ENCODE results near the gene TKFC.

The TKFC gene

DNA sequence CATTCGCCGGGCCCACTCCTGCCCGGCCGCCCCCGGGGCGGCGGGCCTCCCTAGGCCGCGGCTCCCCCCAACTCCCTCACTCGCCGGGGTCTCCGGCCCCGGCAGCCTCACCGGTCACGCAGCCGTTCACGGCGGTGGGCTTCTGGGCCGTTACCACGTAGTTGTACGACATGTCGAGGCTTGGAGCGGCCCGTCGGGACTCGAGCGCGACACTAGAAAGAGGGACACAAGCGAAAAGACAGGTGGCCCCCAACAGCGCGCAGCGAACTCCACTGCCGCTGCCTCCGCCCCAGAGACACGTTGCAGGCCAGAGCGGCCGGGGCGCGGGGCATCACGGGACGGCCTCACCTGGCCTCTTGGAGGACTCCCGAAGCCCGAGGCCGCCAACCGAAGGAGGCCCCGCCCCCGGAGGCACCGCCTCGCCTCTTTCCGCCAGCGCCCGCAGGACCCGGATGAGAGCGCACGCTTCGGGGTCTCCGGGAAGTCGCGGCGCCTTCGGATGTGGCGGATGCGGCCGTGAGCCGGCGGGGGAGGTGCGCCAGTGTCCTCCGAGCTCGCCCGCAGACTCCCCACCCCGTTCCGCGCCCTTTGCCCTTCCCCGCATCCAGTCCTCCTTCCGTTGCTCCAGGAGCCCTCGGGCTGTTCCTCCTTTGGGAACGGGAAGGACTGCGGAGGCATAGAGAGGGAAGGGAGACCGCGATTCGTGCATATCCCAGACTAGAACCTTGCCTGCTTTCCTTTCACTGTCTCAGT, at the start of gene TKFC, which contains the start of gene DDB1:
Gene TKFC (plus strand): TSS at position 432 of the 753 bp plus-strand sequence. CDS start 1,501 bp downstream, outside the sequence.
Gene DDB1 (minus strand): TSS at position 309 of the 753 bp plus-strand sequence. CDS start 137 bp downstream, at position 172.
- DNase-seq = peak; percentile 83 to 96 (median 90)

GRCh38 chr11:61283613-61284012, 49.4 kb upstream of the TKFC start:
- DNase-seq = no peak

- DNase-seq = no peak
Observed at GRCh38 chr11:61287338-61287977, 45.6 kb upstream of the TKFC start.

DNA sequence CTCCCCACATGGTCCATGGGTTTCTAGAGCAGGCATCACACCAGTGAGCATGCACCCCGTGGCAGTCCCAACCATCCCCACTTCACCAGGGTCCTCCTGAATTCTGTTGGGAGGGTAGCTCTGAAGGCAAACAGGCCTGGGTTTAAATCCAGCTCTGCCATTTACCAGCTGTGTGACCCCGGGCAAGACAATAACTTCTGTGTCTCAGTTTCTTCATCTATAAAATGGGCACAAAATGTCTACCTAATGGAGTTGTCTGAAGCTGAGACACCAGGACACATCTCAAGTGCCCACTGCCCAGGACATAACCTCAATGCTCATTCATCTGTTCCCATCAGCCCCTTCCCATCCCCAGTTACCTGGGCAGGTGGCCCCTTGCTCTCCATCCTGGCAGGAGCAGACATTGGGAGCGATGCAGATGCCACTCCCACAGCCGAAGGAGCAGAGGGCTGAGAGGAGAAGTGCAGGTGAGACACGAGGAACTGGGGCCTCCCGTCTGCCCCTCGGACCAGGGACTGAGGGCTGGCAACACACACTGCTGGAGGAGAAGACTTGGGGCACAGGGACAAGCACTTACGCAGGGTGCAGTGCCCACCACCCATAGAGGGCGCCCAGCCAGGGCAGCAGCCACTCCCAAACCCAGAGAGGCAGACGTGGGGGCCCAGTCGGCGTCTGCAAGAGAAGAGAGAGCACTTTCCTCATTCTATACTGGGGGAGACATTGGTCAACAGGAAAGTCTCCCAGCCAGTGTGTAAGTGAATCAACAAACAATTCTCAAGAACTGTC, 41.9 kb upstream of the TKFC start:
- DNase-seq = no peak

DNA sequence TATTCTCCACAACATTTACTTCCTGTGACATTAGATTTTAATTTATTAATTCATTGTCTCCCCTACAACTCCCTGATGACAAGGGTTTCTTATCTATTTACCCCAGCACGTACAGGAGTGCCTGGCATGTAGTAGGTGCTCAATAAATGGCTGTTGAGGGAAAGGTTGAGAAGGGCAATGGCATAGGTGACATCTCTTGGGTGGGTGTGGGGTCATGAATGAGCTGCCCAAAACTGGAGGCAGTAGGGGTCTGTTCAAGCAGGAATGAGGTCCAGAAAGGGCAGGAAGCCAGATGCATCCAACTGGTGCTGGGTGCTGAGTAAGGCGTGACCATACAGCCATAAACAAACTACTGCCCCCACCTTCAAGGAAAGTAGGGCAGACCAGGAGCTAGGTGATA, 40.7 kb upstream of the TKFC start:
- no peak for DNase-seq

- DNase-seq = peak in 1 of 4 experiments; percentile 18
Observed at GRCh38 chr11:61293867-61294716, 38.9 kb upstream of the TKFC start.

GRCh38 chr11:61294717-61295595, 38.1 kb upstream of the TKFC start, which contains the start of gene VWCE:
TSS of gene VWCE (minus strand) at chr11:61295316. CDS start at chr11:61295037, 279 bp downstream.
- DNase-seq = peak; percentile 34 to 64 (median 40)

DNA sequence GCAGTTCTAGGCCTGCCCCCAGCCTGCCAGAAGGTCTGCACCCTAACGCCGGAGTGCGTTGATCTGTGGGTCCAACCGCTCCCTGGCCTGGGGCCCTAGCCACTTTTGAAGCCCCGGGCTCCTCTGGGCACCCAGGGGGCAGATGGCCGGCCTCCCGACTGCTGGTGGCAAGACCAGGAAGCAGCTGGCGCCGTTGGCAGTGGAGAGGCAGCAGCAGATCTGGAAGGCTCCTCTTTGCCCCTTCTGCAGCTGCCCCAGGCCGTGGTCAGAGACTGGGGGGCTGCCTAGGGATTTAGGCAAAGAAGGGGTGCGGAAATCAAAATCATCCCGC, 37.5 kb upstream of the TKFC start:
- DNase-seq = no peak

- DNase-seq = no peak
Observed at GRCh38 chr11:61297341-61297740, 35.7 kb upstream of the TKFC start.

DNA sequence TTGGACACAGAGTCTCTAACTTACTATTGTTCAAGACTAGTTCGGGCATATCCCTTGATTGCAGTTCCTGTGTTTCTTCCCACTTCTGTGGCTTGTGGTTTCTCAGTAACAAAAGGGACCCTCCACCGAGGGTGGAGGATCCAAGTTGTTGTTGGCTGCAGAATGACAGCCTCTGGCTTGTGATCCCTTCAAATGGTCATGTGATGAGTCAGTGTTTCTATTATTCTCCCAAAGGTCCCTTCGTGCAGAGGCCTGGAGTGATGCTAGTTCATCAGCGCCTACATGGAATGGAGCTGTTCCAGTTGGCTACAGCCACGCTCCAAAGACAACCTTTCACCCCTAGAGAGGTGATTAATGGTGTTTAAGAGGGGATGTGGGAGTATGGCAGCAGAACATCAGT, 35.3 kb upstream of the TKFC start:
- no peak for DNase-seq

GRCh38 chr11:61298663-61299244, 34.3 kb upstream of the TKFC start:
- DNase-seq = no peak

- no peak for DNase-seq
Observed at GRCh38 chr11:61302550-61302949, 30.5 kb upstream of the TKFC start.

GRCh38 chr11:61303725-61304124, 29.3 kb upstream of the TKFC start:
- no peak for DNase-seq

DNA sequence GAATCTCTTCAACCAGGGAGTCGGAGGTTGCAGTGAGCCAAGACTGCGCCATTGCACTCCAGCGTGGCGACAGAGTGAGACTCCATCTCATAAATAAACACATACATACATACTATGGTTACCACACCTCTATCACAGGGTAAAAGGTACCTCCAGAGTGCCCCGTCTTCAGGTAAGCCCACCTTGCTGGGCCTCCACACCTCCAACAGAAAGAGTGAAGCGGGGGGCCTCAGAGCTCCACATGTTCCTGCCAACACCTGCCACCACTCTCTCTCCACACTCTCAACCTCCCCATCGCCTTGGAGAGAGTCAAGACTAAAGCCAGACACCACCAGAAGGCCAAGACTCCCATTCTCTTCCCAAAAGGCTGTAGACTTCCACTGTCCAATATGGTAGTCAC, 27.6 kb upstream of the TKFC start:
- DNase-seq = no peak

DNA sequence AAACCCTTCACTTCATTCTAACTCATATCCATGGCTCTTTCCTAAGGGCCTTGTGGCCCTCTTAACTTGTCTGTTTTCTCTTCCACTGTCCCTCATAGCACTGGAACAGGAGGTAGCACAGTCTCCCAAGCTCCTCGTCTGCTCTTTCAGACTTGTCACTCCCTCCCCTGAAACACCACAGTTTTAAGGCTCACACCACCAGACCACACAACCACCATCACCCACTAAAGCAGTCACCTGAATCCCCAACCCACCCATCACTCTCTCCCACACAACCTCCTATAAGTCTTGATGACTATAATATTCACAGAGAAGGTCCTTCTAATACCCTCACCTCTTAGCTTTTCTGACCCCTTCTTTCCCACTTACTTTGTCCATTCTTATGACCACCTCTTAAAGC, 26.8 kb upstream of the TKFC start:
- no peak for DNase-seq

- DNase-seq = no peak
Observed at GRCh38 chr11:61307354-61307753, 25.7 kb upstream of the TKFC start.

DNA sequence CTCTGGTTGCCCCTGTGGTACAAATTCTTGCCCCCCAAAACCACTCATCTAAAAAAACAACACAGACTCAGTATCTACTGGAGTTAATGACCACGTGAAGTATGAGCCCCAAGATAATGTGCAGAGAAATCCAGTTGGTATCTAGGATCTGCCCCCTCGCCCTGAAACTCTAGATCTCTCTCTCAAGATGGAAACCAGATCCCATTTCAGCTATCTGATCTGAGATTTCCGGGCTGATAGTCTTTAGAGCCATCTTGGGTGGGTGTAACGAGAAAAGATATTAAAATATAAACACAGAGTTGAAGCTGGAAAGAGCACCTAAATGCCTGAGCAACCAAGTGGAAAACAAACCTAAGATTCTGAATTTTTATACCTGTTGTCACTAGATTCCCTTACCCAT, 23.9 kb upstream of the TKFC start:
- no peak for DNase-seq

DNA sequence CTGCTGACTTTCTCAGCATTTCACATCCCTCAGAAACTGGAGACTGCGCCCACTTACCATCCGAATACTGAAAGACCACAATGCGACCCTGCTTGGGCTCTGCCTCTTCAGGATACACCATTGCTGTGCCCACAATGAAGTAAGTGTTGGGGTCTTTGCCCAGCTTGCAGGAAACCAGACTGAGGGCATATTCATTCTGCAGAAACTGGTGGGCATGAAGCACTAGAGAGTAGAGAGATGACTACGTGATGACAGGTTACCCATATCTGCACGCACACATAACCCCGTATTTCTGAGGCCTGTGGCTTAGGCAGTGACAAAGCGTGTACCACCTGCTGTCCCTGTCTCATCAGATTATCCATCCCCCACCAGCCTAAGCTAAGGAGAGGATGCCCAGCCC, 23.3 kb upstream of the TKFC start:
- no peak for DNase-seq

DNA sequence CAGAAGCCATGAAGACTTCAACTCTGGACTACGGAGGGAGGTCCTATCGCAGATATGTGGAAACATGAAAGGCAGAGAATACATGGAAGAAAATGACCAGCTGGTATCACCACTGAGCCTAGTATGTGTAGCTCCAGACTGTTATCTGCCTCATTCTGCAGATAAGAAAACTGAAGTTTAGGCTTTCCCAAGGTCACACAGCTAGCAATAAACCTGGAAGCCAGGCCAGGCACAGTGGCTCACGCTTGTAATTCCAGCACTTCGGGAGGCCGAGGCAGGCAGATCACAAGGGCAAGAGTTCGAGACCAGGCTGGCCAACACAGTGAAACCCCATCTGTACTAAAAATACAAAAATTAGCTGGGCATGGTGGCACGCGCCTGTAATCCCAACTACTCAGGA, 22.3 kb upstream of the TKFC start:
- DNase-seq = no peak

- DNase-seq = no peak
Observed at GRCh38 chr11:61315260-61315659, 17.8 kb upstream of the TKFC start.

Data from activated naive CD4-positive, alpha-beta T cell (primary cell).